Measurements from ENCODE around the gene TRPC6.

TRPC6 gene

DNA sequence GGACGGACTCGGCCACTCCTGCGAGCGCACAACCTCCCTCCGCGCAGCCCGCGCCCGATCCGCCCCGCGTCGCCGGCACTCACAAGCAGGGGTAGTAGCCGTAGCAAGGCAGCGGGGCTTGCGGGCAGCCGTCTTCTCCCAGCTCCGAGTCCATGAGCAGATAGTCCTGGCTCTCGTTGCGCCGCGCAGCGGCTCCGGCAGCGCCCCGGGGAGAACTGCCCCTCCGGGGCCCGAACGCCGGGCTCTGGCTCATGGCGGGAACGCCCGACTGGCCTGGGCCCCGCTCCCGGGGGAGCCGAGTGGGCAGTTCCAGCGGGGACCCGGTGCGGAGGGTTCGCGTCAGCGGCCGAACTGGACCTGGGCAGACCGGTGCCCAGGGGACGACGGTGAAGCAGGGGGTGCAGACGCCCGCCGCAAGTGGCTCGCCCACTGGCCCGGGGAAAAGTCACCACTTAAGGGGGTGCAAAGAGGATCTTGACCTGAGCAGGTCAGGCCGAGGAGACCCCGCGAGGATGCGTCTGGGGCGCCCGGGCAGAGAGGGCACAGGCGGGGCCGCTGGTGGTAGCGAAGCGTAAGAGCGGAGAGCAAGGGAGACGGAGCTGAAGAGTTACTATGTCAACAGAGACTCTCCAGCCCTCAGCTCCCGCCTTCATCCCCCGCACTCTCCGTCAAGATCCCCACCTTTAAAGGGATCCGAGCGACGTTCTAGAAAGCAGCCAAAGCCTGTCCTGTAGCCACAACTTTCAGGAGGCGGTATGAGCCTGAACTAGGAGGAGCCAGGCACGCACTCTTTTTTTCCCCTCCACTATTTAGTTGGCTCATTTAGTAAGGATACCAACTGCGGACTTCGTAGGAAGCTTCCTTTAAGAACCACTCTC lies at the start of gene TRPC6:
TRPC6 (minus strand) TSS at position 757 of the 878 bp plus-strand sequence; CDS start at position 253, 504 bp downstream.
- DNase-seq = peak in 2 of 56 donors; percentile 7 to 35

DNA sequence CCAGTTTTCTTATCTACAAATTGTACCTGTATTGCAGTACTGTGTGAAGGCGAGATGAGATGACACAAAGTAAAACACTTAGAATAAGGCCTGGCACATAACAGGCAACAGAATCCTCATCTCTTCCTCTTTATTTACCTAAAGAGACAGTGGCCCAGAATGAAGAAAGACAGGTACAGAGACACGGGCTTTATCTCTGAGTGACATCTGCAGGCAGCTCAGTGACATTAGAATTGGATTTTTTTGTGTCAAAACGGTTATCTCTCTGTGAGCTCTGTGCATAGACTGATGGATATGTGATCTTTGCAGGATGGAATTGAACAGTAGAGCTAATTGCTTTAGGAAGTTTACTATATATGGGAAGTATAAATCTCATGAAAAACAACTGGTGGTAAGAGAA lies 36.2 kb upstream of the TRPC6 start:
- DNase-seq = no peak

DNA sequence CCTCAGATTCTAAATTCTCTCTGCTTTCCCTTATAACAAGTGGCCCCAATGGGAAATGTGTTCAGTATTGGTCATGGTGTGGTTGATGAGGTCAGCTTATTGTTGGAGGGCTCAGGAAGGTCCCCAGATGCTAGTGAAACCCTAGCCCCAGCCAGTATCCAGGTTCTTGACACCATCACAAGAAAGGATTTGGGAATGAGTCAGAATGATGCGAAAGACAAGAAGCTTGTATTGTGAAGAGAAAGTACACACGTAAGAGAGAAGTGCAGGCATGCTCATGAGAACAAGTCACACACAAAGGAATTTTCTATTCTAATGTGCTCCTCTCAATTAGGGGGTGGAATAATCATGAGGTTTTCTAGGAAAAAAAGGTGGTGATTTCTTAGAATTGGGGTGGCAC lies 34.9 kb upstream of the TRPC6 start:
- DNase-seq = no peak

DNA sequence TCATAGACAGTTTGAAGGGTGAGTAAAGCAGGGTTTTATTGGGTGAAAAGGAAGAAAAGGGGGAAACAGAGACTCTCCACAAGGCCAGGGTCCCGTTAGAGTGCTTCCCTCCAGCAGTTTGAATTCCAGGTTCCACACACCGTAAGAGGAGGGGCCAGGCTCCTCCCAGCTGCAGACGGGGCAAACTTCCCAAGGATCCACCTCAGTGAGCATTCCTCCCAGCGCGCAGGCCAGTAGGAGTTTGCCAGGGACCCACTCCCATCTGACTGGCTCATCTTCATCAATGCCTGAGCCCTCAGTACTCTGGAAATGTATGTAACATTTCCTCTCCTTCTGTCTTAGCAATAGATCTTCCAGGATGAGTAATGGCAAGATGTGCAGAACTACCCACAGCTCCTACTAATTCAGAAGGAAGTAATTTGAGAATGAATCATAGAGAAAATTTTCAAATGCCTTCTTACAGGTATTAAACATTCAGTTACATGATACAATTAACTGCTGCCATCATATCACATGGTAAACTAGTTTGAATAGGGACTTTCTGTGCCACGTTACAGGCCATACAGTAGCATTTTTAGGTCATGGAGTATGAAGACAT lies 34.0 kb upstream of the TRPC6 start:
- DNase-seq = peak in 2 of 56 donors; percentile 3 to 6

DNA sequence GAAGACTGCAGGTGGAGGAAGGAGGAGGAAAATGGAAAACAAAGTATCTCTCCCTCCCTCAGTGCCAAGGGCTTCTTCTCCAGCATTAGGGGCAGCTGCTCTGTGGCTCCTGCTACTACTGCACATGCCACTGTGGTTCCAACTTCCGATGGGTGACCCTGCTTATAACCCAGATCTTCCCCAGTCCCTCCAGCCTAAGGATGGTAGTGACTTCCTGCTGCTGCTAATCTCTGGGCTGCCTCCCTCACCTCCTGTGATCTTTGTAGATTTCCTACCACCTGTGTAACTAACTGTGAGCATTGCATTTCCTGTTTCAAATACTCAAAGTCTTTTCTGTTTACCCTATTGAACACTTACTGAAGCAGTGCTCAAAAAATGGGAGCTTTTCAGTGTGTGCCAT lies 28.7 kb upstream of the TRPC6 start:
- no peak for DNase-seq

DNA sequence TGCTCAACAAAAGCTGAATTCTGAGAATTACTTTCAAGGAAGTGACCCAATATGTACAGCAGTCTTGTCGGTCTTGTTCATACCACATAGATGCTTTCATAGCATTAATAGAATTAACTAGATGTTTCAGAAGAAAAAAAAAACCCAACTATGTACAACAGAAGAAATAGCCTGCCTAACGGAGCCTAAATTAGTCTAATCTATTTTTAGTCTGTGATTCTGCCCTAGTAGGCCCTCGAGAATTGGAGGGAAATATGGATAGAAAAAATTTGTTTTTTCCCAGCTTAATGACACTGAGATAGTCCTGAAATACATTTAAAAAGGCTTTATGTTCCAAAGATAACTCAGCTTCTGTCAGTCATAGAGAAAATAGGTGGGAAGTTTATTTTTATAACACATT lies 17.1 kb upstream of the TRPC6 start:
- DNase-seq = no peak

DNA sequence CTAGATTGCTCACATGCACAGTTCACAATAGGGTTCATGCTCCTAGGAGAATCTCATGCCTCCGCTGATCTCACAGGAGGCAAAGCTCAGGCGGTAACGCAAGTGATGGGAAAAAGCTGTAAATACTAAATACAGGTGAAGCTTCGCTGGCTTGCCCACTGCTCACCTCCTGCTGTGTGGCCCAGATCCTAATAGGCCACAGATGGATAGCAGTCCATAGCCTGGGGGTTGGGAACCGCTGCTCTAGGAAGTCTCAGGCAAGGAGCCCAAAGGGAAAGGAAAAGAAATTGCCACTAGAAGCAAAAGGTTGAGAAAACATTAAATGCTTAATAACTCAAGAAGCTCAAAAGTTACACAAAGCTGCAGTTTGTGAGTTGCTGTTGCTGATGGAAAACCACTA lies 3.2 kb upstream of the TRPC6 start:
- DNase-seq = no peak

DNA sequence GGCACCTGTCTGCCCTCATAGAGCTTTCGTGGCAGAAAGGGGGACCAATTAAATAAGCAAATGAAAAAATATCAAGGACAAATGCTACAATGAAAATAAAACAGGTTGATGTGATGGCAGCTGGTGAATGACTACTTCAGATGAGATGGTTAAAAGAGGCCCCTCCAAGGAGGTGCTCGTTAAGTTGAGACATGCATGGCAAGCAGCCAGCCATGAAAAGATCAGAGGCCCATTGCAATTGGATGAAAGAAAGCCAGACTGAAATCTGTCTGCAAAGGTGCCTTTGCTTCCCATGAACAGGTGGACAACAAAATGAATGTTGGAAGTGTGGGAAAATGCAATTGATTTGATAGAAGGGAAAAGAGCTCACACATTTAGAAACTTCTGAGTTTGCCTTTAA lies 848 bp upstream of the TRPC6 start:
- no peak for DNase-seq

DNA sequence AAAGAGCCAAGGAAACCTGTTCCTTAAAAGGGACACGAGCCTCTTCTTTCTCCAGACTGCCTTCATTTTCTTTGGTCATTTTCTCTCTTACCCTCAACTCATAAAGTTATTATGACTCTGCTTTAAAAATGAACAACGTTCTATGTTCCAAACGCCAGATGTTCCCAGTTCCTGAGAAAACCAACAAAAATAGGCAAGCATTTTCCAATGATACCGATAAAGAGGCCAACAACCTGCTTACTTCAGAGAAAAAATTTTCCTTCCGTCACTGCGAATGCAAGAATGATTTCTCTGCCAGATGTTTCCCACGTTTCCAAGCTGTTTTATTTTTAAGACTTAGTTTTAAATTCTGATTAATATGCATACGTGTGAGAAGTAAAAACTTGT lies 315 bp upstream of the TRPC6 start:
- DNase-seq = no peak

DNA sequence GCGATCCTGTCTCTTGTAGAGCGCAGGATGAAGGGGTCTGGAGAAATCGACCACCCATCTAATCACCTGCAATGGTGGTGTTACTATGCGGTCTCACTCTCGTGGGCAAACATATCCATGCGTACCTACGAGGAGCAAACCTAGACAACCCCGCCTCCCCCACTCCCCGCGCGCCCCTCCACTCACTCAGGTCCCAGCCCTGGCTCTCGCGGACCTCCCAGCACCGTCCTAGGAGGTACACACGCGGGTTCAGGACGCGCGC lies 887 bp downstream of the TRPC6 start:
- DNase-seq = peak in 1 of 56 donors; percentile 43

DNA sequence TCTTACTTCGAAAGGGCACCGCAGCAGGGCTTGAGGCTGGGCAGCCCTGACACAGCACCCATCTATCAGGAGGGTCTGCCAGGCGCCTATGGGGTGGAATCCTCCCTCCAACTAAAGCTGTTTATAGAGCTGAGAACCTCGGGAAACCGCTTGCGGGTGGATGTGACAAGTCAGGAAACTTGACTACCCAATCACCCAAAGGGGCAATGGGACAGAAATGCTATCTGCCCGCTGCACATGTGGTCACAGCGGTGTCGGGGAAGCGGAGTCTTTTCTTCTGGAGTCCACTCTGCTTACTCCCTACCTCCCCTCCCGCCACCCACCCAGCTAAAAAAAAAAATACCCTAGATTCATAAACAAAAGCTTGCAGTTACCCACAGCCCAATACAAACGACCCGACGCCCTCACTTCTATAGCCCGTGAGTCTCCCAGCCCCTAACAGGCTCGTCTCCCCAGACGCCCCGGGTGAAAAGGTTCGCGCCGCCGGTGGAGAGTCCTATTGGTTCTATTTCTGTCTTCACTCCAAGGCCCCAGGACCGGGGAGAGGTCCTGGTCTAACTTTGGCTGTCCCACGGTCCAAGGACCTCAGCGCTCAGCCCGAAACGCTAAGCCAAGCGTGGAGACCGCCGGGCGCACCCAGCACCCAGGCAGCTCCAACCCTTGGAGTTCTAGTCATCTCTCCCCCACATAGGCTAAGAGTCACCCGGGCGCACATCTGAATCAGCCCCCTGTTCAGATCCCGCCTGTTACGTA lies 1.4 kb downstream of the TRPC6 start:
- peak in 1 of 56 donors; percentile 43 for DNase-seq

DNA sequence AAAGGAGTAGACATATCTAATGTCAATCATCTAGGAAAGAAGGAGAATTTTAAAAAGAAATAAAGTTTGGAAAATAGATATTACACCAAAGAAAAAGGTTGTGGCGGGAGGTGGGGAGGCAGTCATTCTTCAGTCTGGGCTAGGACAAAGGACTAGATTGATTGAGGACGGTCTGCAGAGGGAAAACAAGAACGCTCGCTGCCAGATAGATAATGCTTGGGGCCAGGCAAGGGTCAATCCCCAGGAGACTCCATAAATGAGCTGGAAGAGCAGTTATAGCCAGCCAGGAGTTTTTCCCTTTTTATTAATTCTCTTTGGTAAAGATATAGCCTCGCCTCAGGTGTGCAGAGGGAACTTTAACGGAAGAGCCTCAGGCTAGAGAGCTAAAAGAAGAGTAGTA lies 6.3 kb downstream of the TRPC6 start:
- no peak for DNase-seq

DNA sequence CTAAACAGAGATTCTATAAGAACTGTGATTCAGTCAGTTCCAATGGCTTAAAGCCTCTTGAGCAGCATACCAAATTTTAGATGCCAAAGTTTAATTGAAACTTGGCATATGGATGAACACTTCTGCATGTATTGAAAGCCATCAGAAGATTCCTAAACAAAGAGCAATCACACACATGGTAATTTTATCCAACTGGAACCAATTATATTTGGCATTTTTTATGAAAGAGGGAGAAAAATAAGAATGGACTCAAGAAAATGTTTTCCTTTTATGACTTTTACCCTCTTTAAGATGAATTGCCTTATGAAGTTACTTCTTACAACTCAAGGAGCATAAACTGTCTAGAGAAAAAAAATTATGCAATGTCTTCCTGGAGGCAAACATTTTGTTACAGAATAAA lies 7.4 kb downstream of the TRPC6 start:
- DNase-seq = no peak

DNA sequence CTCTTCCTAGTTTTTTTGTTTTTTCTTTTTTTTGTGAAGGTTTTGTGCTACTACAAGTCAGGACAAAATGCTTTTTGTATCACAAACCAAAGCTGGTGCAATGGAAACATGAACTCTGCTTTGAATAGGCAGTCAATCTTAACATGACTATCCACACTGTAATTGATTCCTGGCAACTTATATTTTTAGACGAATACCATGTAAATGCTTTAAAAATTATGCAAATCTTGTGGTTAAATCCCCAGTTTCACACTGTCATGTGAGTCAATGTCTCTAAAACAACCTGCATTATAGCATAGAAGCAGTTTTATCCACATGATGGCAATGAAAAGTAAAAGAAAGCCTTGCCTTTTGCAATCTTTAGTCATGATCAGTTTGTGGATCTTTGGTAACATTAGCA lies 8.9 kb downstream of the TRPC6 start:
- DNase-seq = no peak

DNA sequence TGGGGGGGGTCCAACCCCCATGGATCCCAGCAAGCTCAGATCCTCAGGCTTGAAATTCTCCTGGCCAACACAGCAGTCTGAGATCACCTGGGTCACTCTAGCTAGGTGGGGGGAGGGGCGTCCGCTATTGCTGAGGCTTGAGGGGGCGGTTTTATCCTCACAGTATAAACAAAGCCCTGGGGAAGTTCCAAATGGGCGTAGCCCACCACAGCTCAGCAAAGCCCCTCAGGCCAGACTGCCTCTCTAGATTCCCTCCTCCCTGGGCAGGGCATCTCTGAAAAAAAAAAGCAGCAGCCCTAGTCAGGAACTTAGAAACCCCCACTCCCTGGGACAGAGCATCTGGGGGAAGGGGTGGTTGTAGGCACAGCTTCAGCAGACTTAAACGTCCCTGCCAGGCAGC lies 16.7 kb downstream of the TRPC6 start:
- no peak for DNase-seq

DNA sequence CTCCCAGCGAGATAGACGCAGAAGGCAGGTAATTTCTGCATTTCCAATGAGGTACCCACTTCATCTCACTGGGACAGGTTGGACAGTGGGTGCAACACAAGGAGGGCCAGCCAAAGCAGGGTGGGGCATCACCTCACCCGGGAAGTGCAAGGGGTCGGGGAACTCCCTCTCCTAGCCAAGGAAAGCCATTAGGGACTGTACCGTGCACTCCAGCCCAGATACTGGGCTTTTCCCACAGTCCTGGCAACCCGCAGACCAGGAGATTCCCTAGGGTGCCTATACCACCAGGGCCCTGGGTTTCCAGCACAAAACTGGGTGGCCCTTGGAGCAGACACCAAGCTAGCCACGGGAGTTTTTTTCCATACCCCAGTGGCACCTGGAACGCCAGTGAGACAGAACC lies 17.2 kb downstream of the TRPC6 start:
- no peak for DNase-seq

DNA sequence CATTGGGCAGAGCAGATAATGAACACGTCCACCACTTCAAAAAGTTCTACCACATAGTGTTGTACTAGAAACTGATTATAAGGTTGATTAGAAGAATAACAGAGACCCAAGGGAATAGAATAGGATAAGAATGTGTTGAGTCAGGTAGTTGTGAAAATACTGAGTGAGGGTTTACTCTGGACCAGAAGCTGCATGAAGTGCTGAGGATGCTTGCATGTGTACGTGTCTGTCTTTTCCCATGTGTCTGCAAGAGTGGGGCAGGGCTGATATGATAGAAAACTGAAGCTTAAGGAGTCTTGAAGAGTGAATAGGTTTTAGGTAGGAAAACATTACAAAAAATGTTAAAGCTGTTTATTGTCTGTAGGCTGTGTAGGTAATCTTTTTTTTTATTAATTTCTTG lies 20.6 kb downstream of the TRPC6 start:
- no peak for DNase-seq

DNA sequence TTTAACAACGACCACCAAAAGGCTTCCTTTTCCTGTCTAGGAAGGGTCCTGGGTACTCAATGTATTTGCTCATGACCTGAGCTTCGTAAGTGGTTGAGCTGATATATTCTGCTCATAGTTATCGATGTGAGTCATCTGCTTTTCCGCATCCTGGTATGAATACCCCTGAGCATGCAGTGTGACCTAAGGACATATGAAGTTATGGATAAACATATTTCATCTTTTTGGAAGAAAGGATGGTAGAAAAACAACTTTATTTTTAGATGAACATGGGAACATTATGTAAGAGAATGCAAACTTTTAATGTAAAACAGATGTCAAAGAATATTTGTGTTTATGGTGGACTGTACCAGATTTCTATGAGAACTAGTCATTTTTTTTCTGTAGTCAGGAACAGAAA lies 28.4 kb downstream of the TRPC6 start:
- no peak for DNase-seq

DNA sequence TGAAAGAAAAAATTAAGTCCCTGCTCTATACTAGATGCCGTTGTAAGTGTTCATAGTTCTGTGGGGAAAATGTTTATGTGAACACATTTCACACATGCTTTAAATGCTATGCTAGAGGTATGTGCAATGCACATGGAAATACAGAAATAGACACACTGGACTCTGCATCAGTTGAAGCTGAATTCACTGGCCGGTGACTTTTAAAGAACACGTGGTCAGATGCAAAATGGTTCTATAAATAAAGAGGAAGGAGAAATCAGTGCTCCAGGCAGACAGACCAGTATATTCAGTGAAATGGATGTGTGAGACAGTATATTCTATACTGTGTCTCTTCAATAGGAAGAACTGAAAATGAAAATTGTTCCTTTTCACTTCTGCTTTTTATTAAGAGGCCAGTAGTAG lies 29.9 kb downstream of the TRPC6 start:
- no peak for DNase-seq

DNA sequence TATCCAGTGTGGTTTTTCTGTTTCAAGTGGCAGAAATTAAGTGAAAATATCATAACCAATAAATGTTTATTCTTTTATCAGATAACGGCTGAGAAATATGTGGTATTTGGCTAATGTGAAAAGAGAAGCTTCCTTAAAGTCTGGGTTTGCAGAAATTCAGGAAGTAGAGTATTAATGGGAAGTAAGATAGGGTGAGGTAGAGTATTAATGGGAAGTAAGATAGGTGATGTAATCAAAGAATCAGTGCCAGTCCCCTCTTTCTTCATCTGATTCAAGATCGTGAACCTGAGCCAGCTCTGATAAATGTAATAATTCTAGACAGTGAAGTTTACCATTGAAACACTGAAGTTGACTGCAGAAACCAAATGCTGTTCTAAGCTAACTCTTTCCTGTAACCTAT lies 30.9 kb downstream of the TRPC6 start:
- no peak for DNase-seq

DNA sequence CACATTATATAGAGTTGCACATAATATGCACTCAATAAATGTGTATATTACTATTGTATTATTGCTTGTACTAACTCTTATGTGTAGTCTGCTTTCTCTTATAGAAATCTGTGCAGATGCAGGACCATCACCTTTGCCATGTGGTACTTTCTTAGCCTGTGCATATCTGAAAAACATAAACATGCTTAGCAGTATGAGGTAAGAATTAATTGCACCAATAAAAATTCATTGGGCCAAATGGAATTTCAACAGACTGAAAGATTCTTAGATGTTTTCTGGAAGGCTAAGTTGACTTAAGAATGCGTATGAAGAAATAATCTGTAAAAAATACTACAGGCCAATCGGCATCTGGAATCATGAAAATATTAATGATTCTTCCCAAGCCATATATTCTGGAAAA lies 55.3 kb downstream of the TRPC6 start:
- DNase-seq = no peak

DNA sequence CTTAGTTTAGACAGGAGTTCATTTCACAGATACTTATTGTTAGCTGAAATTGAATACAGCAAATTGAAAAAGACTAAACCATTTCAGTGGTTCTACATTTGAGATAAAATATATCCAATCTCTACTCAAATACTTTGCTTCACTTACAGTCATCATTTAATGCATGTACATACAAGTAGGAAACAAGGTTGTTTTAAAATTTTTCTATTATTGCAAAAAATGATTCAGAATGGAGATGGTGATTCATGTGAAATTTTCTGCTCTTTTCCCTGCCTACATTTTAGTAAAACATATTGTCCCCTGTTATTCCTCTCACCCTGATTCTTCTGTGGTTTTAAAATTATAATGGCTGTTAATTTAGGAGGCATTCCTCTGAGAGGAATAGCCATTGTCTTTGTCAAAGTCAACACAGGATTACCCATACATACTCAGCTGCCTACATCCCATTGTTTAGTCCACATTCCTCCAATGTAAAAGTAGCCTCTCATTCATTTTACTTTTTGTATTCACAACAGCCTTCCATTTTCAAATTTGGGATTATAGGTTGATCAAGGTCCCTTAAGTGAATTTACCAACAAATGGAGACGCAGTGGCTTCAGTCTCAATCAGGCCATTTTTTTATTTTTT lies 60.1 kb downstream of the TRPC6 start:
- DNase-seq = no peak

Data from nucleus accumbens (tissue), 56 donors.